ENCODE results near the gene PLXNB1.
"Not testable (repeated sequence)": the region's sequence is repeated elsewhere in the genome, so short reads cannot be mapped to it uniquely, and the experiment has no call there.

PLXNB1 gene

GRCh38 chr3:48405343-48405881, 24.5 kb downstream of the PLXNB1 start:
- DNase-seq = peak in 1 of 5 donors; percentile 8

DNA sequence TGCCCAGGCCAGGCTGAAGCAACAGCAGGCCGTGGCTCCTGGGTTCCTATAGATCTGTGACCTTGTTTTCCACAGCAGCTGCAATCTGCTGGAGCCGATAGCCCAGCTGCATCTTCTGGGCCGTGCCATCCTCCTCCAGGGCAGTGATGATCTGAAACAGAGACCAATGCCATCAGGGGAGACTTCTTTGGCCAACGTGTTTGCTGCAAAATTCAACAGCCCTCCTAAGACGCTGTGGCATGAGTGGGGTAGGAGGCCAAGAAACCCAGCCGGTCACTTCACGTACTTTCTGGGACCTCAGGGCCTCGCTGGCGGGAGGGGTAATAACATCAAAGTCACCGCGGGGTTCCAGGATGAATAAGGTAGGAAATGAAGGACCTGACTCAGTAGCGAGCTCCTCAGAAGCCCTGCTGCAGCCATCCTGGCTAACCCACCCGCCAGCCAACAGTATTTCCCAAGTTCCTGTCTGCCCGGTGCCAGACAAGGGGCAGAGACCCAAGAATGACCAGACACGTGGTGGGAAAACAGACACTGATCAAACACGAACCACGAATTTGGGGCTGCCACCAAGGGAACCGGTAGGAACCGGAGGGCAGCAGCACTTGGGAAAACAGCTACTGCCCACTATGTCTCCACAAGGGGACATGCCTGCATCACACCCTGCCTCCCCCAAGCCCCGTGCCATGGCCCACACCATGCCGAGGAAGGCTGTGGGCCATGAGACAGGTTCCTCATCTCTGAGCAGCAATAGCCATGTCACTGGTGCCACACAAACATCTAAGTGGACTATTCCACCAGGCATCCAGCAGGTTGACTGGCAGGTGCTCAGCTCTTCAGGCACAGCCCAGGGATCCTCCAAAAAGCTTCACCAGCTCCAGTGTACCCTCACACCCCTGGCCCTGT, 25.2 kb downstream of the PLXNB1 start:
- DNase-seq = no peak

- no peak for DNase-seq
Measured at GRCh38 chr3:48403533-48404439, 26.1 kb downstream of the PLXNB1 start.

DNA sequence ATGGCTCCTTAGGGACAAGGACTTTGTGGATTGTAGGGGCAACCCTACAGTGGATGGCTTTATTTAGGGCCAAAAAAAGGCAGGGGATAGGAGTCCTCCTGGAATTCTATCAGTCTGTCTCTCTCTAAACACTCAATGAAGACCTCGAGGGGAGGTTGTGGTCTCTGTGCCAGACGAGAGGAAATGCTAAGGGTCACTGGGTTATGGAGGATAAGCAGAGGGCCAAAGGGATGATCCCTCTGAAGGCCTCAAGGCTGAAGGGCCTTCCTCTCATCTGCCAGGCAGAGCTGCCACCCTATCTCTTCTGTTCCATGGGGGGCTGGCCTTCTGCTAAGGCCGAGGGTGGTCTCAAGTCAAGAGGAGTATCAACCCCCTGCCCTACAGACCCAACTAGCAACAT, 27.0 kb downstream of the PLXNB1 start:
- DNase-seq = no peak

DNA sequence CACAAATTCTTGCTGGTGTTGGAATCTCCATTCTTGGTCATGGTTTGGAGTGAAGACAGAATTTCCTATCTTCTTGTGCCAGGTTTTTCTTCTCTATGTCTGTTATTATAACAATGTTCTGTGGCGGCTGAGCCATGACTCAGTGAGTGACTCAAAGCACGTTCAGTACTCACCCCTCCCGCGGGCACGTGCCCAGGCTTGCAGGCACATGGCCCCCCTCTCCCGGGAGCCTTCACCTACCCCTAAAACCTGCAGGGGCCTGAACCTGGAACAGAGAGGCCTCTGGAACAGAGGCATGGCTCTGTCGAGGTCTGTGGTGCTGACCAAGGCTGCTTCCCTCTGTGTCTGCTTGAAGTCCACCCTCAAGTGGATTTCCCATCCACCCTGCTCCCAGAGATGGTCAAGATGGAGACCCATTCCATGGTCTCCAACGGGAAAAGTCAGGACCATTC, 27.6 kb downstream of the PLXNB1 start:
- DNase-seq = no peak

DNA sequence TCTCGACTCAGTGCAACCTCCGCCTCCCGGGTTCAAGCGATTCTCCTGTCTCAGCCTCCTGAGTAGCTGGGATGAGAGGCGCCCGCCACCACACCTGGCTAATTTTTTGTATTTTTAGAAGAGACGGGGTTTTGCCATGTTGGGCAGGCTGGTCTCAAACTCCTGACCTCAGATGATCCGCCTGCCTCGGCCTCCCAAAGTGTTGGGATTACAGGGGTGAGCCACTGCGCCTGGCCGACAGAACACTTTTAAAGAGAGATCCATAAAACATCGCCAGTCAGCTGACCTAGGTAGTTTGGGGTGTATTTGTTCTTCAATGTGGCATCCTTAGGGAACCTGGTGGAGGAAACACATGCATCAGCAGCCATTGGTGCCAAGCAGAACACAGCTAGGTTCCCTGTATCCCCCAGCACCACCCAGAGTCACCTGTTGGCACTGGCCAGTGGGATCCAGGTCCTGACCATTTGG, 28.4 kb downstream of the PLXNB1 start:
- DNase-seq = not testable (repeated sequence)

DNA sequence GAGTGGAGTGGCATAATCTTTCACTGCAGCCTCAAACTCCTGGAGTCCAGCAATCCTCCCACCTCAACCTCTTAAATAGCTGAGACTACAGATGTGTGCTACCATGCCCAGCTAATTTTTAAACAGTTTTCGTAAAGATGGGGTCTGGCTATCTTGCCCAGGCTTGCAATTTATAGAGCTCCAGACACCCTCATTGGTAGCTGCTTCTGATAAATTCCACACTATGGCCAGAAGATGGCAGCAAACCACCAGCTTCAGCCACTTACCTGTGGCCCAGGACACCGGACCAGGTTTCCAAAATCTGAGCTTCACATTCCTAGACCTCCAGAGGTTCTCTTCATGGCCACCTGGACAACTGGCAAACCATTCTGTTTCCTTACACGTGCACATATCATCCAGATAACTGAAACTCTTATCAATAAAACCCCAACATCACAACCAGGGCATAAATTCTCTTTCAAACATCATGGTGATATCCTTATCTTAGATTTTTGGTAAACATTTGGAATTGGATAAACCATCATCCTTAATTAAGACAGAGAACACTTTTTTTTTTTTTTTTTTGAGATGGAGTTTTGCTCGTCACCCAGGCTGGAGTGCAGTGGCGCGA, 29.0 kb downstream of the PLXNB1 start:
- DNase-seq = peak in 4 of 5 donors; percentile 50 to 66 (median 58)

DNA sequence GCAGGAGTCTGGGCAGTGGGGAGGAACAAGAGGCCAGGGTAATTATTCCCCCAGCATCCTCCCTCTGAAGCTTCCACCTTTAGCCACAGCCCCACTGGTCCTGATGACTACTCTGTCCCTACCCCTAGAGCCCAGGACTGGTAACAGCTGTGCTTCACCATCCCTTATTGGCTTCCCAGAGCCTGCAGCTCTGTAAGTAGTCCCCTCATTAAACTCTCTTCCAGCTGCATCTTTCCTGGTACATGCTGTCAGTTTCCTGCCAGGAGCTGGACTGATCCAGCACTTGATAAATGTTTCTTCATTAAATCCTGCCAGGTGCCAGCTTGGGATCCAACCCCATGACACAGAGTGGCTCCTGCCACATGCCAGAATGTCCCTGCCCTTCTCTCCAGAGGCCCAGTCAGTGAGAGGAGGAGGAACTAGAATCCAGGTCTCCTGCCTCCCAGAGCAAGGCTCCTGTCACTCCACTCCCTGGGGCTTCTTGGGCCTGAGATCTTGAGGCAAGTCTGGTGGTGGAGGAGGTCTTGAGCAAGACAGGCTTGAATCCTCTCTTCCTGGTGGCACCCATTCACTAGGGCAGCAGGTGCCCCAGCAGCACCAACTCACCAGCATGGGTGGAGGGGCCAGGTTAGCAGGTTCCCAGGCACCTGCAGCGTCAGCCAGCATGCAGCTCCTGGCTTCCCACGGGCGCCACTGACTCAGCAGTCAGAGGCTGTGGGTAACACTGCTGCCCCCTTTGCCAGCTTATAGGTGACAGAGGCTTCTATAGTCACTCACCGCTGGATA, 30.3 kb downstream of the PLXNB1 start:
- no peak for DNase-seq

DNA sequence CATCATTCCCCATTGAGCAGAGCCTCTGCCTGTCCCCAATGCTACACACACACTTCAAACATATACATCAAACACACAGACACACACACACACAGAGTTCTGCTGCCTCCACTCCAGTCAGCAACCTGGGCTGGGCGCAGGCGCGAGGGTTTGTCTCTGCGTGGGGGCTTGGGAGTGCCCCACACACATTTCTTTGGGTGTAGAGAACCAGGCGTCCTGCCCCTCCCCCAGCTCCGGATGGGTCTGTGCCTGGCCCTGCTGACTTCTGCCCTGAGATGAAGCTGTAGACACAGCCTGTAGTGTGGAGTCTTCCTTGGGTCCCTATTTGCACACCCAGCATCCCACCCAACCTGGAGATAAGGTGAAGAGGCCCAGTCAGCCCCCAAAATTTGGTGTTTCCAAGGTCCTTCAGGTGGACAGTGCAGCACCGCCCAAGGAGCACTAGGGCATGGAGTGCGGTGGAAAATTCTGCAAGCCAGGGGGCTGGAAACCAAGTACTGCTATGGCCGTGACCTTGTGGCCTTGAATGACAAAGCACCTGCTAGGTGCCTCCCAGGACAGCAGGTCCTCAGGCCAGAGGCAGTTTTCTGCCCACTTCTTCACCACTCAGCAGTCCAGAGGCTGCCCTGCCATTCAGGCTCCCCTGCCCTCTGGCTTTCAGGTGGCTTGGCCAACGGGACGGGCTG, 31.0 kb downstream of the PLXNB1 start:
- DNase-seq = no peak

- no peak for DNase-seq
Measured at GRCh38 chr3:48397767-48398681, 31.9 kb downstream of the PLXNB1 start.

DNA sequence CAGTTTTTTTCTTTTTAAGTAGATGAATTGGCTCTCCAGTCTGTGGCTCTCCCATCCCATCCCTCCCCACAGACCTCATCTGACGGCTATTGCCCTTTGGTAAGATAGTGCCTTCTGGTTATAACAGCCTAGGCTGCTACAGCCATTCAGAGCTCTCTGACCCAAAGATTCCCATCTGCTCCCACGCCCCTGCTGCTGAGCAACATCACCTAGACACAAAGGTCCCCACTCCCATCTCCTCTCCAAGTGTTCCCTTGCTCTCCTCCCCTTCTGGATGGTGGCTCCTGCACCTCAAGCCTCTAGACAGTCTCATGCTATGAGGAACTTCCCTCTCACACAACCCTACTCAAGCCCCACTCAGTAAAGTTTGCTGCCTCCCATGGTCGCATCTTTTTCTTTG, 34.2 kb downstream of the PLXNB1 start:
- DNase-seq = no peak

GRCh38 chr3:48394391-48394790, 35.5 kb downstream of the PLXNB1 start:
- no peak for DNase-seq

GRCh38 chr3:48388966-48389365, 40.9 kb downstream of the PLXNB1 start:
- DNase-seq = no peak

DNA sequence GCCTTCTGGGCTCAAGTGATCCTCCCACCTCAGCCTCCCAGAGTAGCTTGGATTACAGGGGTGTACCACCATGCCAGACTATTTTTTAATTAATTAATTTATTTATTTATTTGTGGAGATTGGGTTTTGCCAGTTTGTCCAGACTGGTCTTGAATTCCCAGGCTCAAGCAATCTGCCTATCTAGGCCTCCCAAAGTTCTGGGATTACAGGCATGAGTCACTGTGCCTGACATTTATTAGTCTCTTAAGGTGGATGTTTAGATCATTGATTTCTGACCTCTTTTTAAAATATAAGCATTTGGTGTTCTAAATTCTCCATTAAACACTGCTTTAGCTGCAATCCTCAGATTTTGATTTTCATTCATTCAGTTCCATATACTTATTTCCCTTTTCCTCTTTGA, 42.3 kb downstream of the PLXNB1 start:
- no peak for DNase-seq

DNA sequence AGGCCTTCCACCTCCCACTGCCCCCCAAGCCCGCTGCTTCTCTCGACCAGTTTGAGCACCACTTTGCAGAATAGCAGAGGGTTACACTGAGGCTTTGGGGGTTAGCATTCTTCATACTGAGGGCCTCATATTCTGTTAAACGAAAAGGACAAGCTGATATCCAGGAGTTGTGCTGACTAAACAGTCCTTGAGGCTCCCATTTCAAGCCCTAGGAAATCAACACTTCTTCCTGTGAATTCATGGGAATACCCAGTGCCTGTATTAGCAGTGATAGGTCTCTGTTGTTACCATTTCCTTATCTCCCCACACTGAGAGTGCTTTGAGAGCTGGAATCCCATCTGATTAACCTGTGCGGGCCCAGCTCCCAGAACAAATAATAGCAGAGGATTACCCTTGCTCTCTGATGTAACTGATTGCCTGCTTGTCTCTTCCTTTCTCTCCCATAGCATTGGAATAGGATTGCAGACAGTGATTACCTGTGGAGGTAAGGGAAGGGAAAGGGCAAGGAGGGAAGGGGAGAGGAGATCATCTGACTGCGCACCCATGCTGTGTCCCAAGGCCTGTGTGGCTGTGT, 56.9 kb downstream of the PLXNB1 start:
- no peak for DNase-seq

DNA sequence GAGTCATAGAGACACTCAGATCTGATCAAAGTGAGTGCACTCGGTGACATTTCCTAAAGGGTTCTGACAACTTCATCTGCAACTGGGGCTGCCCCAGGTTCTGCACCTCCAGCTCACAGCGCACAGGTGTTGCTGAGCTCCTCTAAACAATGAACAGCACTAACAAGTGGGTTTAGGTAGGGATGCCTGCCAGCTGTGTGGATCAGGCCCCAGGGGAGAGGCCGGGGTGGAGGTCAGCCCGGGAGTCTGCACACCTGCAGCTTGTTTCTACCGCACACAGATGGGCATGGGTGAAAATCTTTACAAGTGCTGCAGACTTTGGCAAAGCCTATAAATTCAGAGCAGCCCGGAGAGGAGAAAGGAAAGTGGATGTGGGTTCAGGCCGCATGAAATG, 57.5 kb downstream of the PLXNB1 start:
- DNase-seq = no peak

- no peak for DNase-seq
Measured at GRCh38 chr3:48371651-48372376, 58.1 kb downstream of the PLXNB1 start, which contains the start of gene FBXW12. FBXW12 (plus strand) TSS chr3:48372219; CDS start chr3:48372768, 549 bp downstream.

GRCh38 chr3:48370333-48370713, 59.6 kb downstream of the PLXNB1 start:
- DNase-seq = no peak

All from T-helper 1 cell (primary cell).